Activated naive CD4-positive, alpha-beta T cell treated with anti-CD3 and anti-CD28 coated beads, Interleukin-2, amount 10 ng/mL, durations not matched to agents 7 days and 5 days (primary cell): ENCODE measurements around the gene SLC6A18.

Source experiments
- CTCF ChIA-PET: fragments of 350-600 bp; sonication (Branson Sonifier 250); formaldehyde crosslinking; loops from one replicate; lab custom pipeline; 2021; ENCODE audit warnings: antibody characterized with exemption; lab: Charles Lee
- DNase-seq: peaks from one replicate; pipeline ENCODE4 v3.0.0-alpha.2; 2020
- H3K27ac Mint-ChIP-seq: one replicate; pipeline ENCODE4 v1.8.0; 2021; ENCODE audit warnings: mild to moderate bottlenecking, moderate library complexity, mixed read lengths
- H3K27me3 Mint-ChIP-seq: one replicate; pipeline ENCODE4 v1.8.0; 2021; ENCODE audit warnings: mild to moderate bottlenecking, mixed read lengths
- H3K36me3 Mint-ChIP-seq: one replicate; pipeline ENCODE4 v1.8.0; 2021; ENCODE audit warnings: mixed read lengths
- H3K4me1 Mint-ChIP-seq: one replicate; pipeline ENCODE4 v1.8.0; 2021; ENCODE audit warnings: mixed read lengths
- H3K4me3 Mint-ChIP-seq: one replicate; pipeline ENCODE4 v1.8.0; 2021; ENCODE audit warnings: mild to moderate bottlenecking, moderate library complexity, mixed read lengths
- H3K9me3 Mint-ChIP-seq: one replicate; pipeline ENCODE4 v1.8.0; 2021; ENCODE audit warnings: mixed read lengths

Gene SLC6A18

GRCh38 chr5:1184163-1184470 lies 41.1 kb upstream of the SLC6A18 start:
- Mint-ChIP-seq H3K36me3 (no peaks in the 10 kb centered on the region), H3K9me3 (no peaks in the 10 kb centered on the region), H3K4me3 (no peak overlapping the region), H3K27ac (no peak overlapping the region), H3K4me1 (no peaks in the 10 kb centered on the region), H3K27me3 (peaks cover 9% of the 10 kb centered on the region)
- CTCF ChIA-PET, result interaction anchor here (0.6 to 3.3 kb wide), 2 partner anchors 10 to 44 kb away, joined by 3 to 11 read pairs; no protein-coding TSS in a partner anchor
- no peak for DNase-seq

GRCh38 chr5:1184481-1184880 lies 40.7 kb upstream of the SLC6A18 start:
- Mint-ChIP-seq H3K36me3 (no peaks in the 10 kb centered on the region), H3K27me3 (peaks cover 9% of the 10 kb centered on the region), H3K27ac (no peak overlapping the region), H3K4me3 (no peak overlapping the region), H3K4me1 (no peaks in the 10 kb centered on the region), H3K9me3 (no peaks in the 10 kb centered on the region)
- CTCF ChIA-PET, result interaction anchor here (1.8 to 3.3 kb wide), 2 partner anchors 11 to 16 kb away, joined by 5 to 11 read pairs; no protein-coding TSS in a partner anchor
- DNase-seq, result no peak

GRCh38 chr5:1185038-1185627 lies 40.0 kb upstream of the SLC6A18 start:
- DNase-seq, result no peak
- Mint-ChIP-seq H3K4me3 (no peak overlapping the region), H3K4me1 (no peaks in the 10 kb centered on the region), H3K27ac (no peak overlapping the region), H3K9me3 (no peaks in the 10 kb centered on the region), H3K27me3 (peaks cover 14% of the 10 kb centered on the region), H3K36me3 (no peaks in the 10 kb centered on the region)
- CTCF ChIA-PET, result interaction anchor here (1.8 to 3.3 kb wide), 2 partner anchors 11 to 17 kb away, joined by 5 to 11 read pairs; no protein-coding TSS in a partner anchor

GRCh38 chr5:1185629-1186350 lies 39.4 kb upstream of the SLC6A18 start:
- Mint-ChIP-seq H3K4me3 (no peak overlapping the region), H3K36me3 (no peaks in the 10 kb centered on the region), H3K27me3 (peaks cover 19% of the 10 kb centered on the region), H3K4me1 (no peaks in the 10 kb centered on the region), H3K9me3 (no peaks in the 10 kb centered on the region), H3K27ac (no peak overlapping the region)
- DNase-seq, result no peak
- CTCF ChIA-PET, result interaction anchor here (1.7 to 3.3 kb wide), 3 partner anchors 11 to 18 kb away, joined by 5 to 11 read pairs (median 6); no protein-coding TSS in a partner anchor

- Mint-ChIP-seq H3K4me1 (no peaks in the 10 kb centered on the region), H3K27ac (no peak overlapping the region), H3K4me3 (no peak overlapping the region), H3K27me3 (peaks cover 23% of the 10 kb centered on the region), H3K36me3 (no peaks in the 10 kb centered on the region), H3K9me3 (no peaks in the 10 kb centered on the region)
- CTCF ChIA-PET, result interaction anchor here (1.7 to 1.8 kb wide), 2 partner anchors 12 to 18 kb away, joined by 5 to 6 read pairs; no protein-coding TSS in a partner anchor
- no peak for DNase-seq
Observed at GRCh38 chr5:1186351-1187233, 38.6 kb upstream of the SLC6A18 start.

- CTCF ChIA-PET, result interaction anchor here (1.1 to 1.7 kb wide), 2 partner anchors 13 kb away, joined by 5 to 6 read pairs; no protein-coding TSS in a partner anchor
- peaks cover 26% of the 10 kb centered on the region for H3K27me3 Mint-ChIP-seq
- H3K9me3 Mint-ChIP-seq, result no peaks in the 10 kb centered on the region
- DNase-seq, result no peak
- H3K4me1 Mint-ChIP-seq, result no peaks in the 10 kb centered on the region
- no peak overlapping the region for H3K4me3 Mint-ChIP-seq
- H3K36me3 Mint-ChIP-seq, result no peaks in the 10 kb centered on the region
- no peak overlapping the region for H3K27ac Mint-ChIP-seq
Observed at GRCh38 chr5:1187234-1187949, 37.8 kb upstream of the SLC6A18 start.

GRCh38 chr5:1187950-1188334 lies 37.2 kb upstream of the SLC6A18 start:
- Mint-ChIP-seq H3K36me3 (no peaks in the 10 kb centered on the region), H3K9me3 (no peaks in the 10 kb centered on the region), H3K27ac (no peak overlapping the region), H3K4me3 (no peak overlapping the region), H3K27me3 (peaks cover 28% of the 10 kb centered on the region), H3K4me1 (no peaks in the 10 kb centered on the region)
- DNase-seq, result no peak
- CTCF ChIA-PET, result interaction anchor here (1.1 kb wide), 1 partner anchor 13 kb away, joined by 5 read pairs; no protein-coding TSS in a partner anchor

GRCh38 chr5:1188464-1188863 lies 36.7 kb upstream of the SLC6A18 start:
- no peak overlapping the region for H3K4me3 Mint-ChIP-seq
- no peaks in the 10 kb centered on the region for H3K9me3 Mint-ChIP-seq
- CTCF ChIA-PET, result interaction anchor here (1.1 kb wide), 1 partner anchor 14 kb away, joined by 5 read pairs; no protein-coding TSS in a partner anchor
- no peak overlapping the region for H3K27ac Mint-ChIP-seq
- no peak for DNase-seq
- peaks cover 33% of the 10 kb centered on the region for H3K27me3 Mint-ChIP-seq
- no peaks in the 10 kb centered on the region for H3K4me1 Mint-ChIP-seq
- H3K36me3 Mint-ChIP-seq, result no peaks in the 10 kb centered on the region

GRCh38 chr5:1189269-1189668 lies 35.9 kb upstream of the SLC6A18 start:
- H3K9me3 Mint-ChIP-seq, result no peaks in the 10 kb centered on the region
- peaks cover 37% of the 10 kb centered on the region for H3K27me3 Mint-ChIP-seq
- no peaks in the 10 kb centered on the region for H3K4me1 Mint-ChIP-seq
- no peak for DNase-seq
- no peak overlapping the region for H3K27ac Mint-ChIP-seq
- CTCF ChIA-PET, result no interaction called here
- no peak overlapping the region for H3K4me3 Mint-ChIP-seq
- no peaks in the 10 kb centered on the region for H3K36me3 Mint-ChIP-seq

- H3K27ac Mint-ChIP-seq, result no peak overlapping the region
- peaks cover 37% of the 10 kb centered on the region for H3K27me3 Mint-ChIP-seq
- no peak for DNase-seq
- no peaks in the 10 kb centered on the region for H3K4me1 Mint-ChIP-seq
- no peaks in the 10 kb centered on the region for H3K36me3 Mint-ChIP-seq
- H3K4me3 Mint-ChIP-seq, result no peak overlapping the region
- no peaks in the 10 kb centered on the region for H3K9me3 Mint-ChIP-seq
- CTCF ChIA-PET, result interaction anchor here (0.5 kb wide), 1 partner anchor 86 kb away, joined by 3 read pairs; no protein-coding TSS in a partner anchor
Observed at GRCh38 chr5:1190278-1190677, 34.9 kb upstream of the SLC6A18 start.

- Mint-ChIP-seq H3K4me1 (no peaks in the 10 kb centered on the region), H3K36me3 (no peaks in the 10 kb centered on the region), H3K4me3 (no peak overlapping the region), H3K9me3 (no peaks in the 10 kb centered on the region), H3K27me3 (peaks cover 37% of the 10 kb centered on the region), H3K27ac (no peak overlapping the region)
- CTCF ChIA-PET, result interaction anchor here (0.5 kb wide), 1 partner anchor 86 kb away, joined by 3 read pairs; no protein-coding TSS in a partner anchor
- DNase-seq, result no peak
Observed at GRCh38 chr5:1190837-1191239, 34.3 kb upstream of the SLC6A18 start.

GRCh38 chr5:1192971-1193590 lies 32.1 kb upstream of the SLC6A18 start:
- no peak overlapping the region for H3K27ac Mint-ChIP-seq
- H3K4me3 Mint-ChIP-seq, result no peak overlapping the region
- H3K36me3 Mint-ChIP-seq, result no peaks in the 10 kb centered on the region
- CTCF ChIA-PET, result no interaction called here
- peaks cover 39% of the 10 kb centered on the region for H3K27me3 Mint-ChIP-seq
- no peaks in the 10 kb centered on the region for H3K9me3 Mint-ChIP-seq
- H3K4me1 Mint-ChIP-seq, result no peaks in the 10 kb centered on the region
- DNase-seq, result no peak

- Mint-ChIP-seq H3K9me3 (no peaks in the 10 kb centered on the region), H3K4me3 (no peak overlapping the region), H3K27ac (no peak overlapping the region), H3K27me3 (peaks cover 39% of the 10 kb centered on the region), H3K4me1 (no peaks in the 10 kb centered on the region), H3K36me3 (no peaks in the 10 kb centered on the region)
- CTCF ChIA-PET, result no interaction called here
- DNase-seq, result no peak
Observed at GRCh38 chr5:1193591-1193985, 31.6 kb upstream of the SLC6A18 start.
